ENCODE results near the gene CAPN15. TPM values are rescaled to one million over a fixed set of nuclear protein-coding genes. Genes with fewer than 3 reads are reported as not detected.
"Not testable (repeated sequence)": the region's sequence is repeated elsewhere in the genome, so short reads cannot be mapped to it uniquely, and the experiment has no call there.

The CAPN15 gene
- total RNA-seq, 1 experiment from 2014 or later, result 26.7 TPM

GRCh38 chr16:502179-502943 lies 25.2 kb upstream of the CAPN15 start:
- Histone ChIP-seq H3K4me3 (ENCODE audit: low read length) (no peak overlapping the region), H3K36me3 (ENCODE audit: insufficient read depth, low read length) (no peaks in the 10 kb centered on the region), H3K9ac (ENCODE audit: low read length) (no peak overlapping the region), H3K4me2 (ENCODE audit: low read depth, low read length, poor library complexity, severe bottlenecking) (no peak overlapping the region), H3K9me2 (replicated peaks; ENCODE audit: insufficient read depth, low read length) (no peaks in the 10 kb centered on the region), H2AFZ (ENCODE audit: low read length) (no peak overlapping the region), H4K20me1 (ENCODE audit: insufficient read depth, low read depth, low read length) (no peaks in the 10 kb centered on the region), H3K9me3 (ENCODE audit: low read length) (no peaks in the 10 kb centered on the region), H3K27ac (ENCODE audit: low read length) (no peak overlapping the region), H3K4me1 (ENCODE audit: low read length) (no peaks in the 10 kb centered on the region), H3K27me3 (ENCODE audit: low read length) (no peaks in the 10 kb centered on the region), H3K79me2 (ENCODE audit: low read length) (no peaks in the 10 kb centered on the region)
- no peak for DNase-seq

GRCh38 chr16:503150-504071 lies 24.1 kb upstream of the CAPN15 start:
- no peak overlapping the region for H3K4me2 ChIP-seq (ENCODE audit: low read depth, low read length, poor library complexity, severe bottlenecking)
- no peaks in the 10 kb centered on the region for H3K79me2 ChIP-seq (ENCODE audit: low read length)
- no peaks in the 10 kb centered on the region for H3K27me3 ChIP-seq (ENCODE audit: low read length)
- no peak overlapping the region for H3K27ac ChIP-seq (ENCODE audit: low read length)
- no peaks in the 10 kb centered on the region for H3K36me3 ChIP-seq (ENCODE audit: insufficient read depth, low read length)
- no peaks in the 10 kb centered on the region for H3K9me2 ChIP-seq (replicated peaks; ENCODE audit: insufficient read depth, low read length)
- H3K9me3 ChIP-seq (ENCODE audit: low read length), result no peaks in the 10 kb centered on the region
- no peak overlapping the region for H3K9ac ChIP-seq (ENCODE audit: low read length)
- no peak for DNase-seq
- H2AFZ ChIP-seq (ENCODE audit: low read length), result no peak overlapping the region
- H3K4me1 ChIP-seq (ENCODE audit: low read length), result no peaks in the 10 kb centered on the region
- no peak overlapping the region for H3K4me3 ChIP-seq (ENCODE audit: low read length)
- H4K20me1 ChIP-seq (ENCODE audit: insufficient read depth, low read depth, low read length), result no peaks in the 10 kb centered on the region

- DNase-seq, result no peak
- no peak overlapping the region for H3K4me2 ChIP-seq (ENCODE audit: low read depth, low read length, poor library complexity, severe bottlenecking)
- no peak overlapping the region for H3K4me3 ChIP-seq (ENCODE audit: low read length)
- H3K36me3 ChIP-seq (ENCODE audit: insufficient read depth, low read length), result no peaks in the 10 kb centered on the region
- H3K27ac ChIP-seq (ENCODE audit: low read length), result no peak overlapping the region
- no peaks in the 10 kb centered on the region for H3K27me3 ChIP-seq (ENCODE audit: low read length)
- H3K9ac ChIP-seq (ENCODE audit: low read length), result no peak overlapping the region
- no peaks in the 10 kb centered on the region for H3K79me2 ChIP-seq (ENCODE audit: low read length)
- H4K20me1 ChIP-seq (ENCODE audit: insufficient read depth, low read depth, low read length), result no peaks in the 10 kb centered on the region
- no peaks in the 10 kb centered on the region for H3K9me2 ChIP-seq (replicated peaks; ENCODE audit: insufficient read depth, low read length)
- H3K9me3 ChIP-seq (ENCODE audit: low read length), result no peaks in the 10 kb centered on the region
- H2AFZ ChIP-seq (ENCODE audit: low read length), result no peak overlapping the region
- H3K4me1 ChIP-seq (ENCODE audit: low read length), result no peaks in the 10 kb centered on the region
Measured at GRCh38 chr16:505479-506245, 21.9 kb upstream of the CAPN15 start.

DNA sequence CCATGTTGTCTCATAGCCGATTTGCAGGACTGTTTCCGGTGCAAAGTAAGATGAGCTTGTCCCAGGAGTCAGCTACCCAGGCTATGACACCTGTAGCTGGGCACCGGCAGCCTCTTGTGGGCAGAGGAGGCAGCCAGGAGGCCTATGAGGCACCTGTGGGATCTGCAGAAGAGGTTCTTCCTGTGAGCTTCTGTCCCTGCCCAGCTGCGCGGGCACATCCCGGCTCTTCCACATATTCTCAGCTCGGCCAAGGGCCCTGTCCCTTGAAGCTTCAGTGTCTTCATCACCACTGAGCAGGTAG lies 21.3 kb upstream of the CAPN15 start:
- Histone ChIP-seq H3K27me3 (ENCODE audit: low read length) (no peaks in the 10 kb centered on the region), H4K20me1 (ENCODE audit: insufficient read depth, low read depth, low read length) (no peaks in the 10 kb centered on the region), H3K4me3 (ENCODE audit: low read length) (no peak overlapping the region), H3K9me2 (replicated peaks; ENCODE audit: insufficient read depth, low read length) (no peaks in the 10 kb centered on the region), H3K9me3 (ENCODE audit: low read length) (no peaks in the 10 kb centered on the region), H3K79me2 (ENCODE audit: low read length) (no peaks in the 10 kb centered on the region), H3K4me1 (ENCODE audit: low read length) (no peaks in the 10 kb centered on the region), H3K9ac (ENCODE audit: low read length) (no peak overlapping the region), H3K36me3 (ENCODE audit: insufficient read depth, low read length) (no peaks in the 10 kb centered on the region), H3K4me2 (ENCODE audit: low read depth, low read length, poor library complexity, severe bottlenecking) (no peak overlapping the region), H2AFZ (ENCODE audit: low read length) (no peak overlapping the region), H3K27ac (ENCODE audit: low read length) (no peak overlapping the region)
- DNase-seq, result no peak

DNA sequence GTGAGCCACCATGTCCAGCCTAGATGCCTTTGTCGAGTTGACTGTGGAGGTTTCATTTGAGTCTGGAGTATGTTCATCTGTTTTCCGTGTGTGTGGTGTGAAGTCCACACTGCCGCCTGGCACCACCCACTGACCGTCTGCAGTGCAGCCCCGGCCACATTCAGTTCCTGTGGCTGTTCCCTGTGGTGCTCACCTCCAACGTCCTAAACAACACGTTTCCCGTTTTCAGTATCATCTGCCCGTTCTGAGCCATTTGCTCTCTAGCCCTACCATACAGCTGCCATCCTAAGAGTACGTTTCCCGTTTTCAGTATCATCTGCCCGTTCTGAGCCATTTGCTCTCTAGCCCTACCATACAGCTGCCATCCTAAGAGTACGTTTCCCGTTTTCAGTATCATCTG lies 20.0 kb upstream of the CAPN15 start:
- not testable (repeated sequence) for H3K27ac ChIP-seq (ENCODE audit: low read length); H3K36me3 ChIP-seq (ENCODE audit: insufficient read depth, low read length); H3K9me3 ChIP-seq (ENCODE audit: low read length); H3K4me3 ChIP-seq (ENCODE audit: low read length); H3K4me1 ChIP-seq (ENCODE audit: low read length); H4K20me1 ChIP-seq (ENCODE audit: insufficient read depth, low read depth, low read length); H3K4me2 ChIP-seq (ENCODE audit: low read depth, low read length, poor library complexity, severe bottlenecking); H3K79me2 ChIP-seq (ENCODE audit: low read length); DNase-seq; H3K9me2 ChIP-seq (replicated peaks; ENCODE audit: insufficient read depth, low read length); H3K9ac ChIP-seq (ENCODE audit: low read length); H2AFZ ChIP-seq (ENCODE audit: low read length); H3K27me3 ChIP-seq (ENCODE audit: low read length)

- Histone ChIP-seq H3K9me2 (replicated peaks; ENCODE audit: insufficient read depth, low read length) (no peaks in the 10 kb centered on the region), H3K27me3 (ENCODE audit: low read length) (no peaks in the 10 kb centered on the region), H3K27ac (ENCODE audit: low read length) (no peak overlapping the region), H3K4me1 (ENCODE audit: low read length) (no peaks in the 10 kb centered on the region), H4K20me1 (ENCODE audit: insufficient read depth, low read depth, low read length) (no peaks in the 10 kb centered on the region), H3K36me3 (ENCODE audit: insufficient read depth, low read length) (no peaks in the 10 kb centered on the region), H3K4me3 (ENCODE audit: low read length) (no peak overlapping the region), H3K9ac (ENCODE audit: low read length) (no peak overlapping the region), H3K9me3 (ENCODE audit: low read length) (no peaks in the 10 kb centered on the region), H2AFZ (ENCODE audit: low read length) (no peak overlapping the region), H3K4me2 (ENCODE audit: low read depth, low read length, poor library complexity, severe bottlenecking) (no peak overlapping the region), H3K79me2 (ENCODE audit: low read length) (no peaks in the 10 kb centered on the region)
- DNase-seq, result no peak
Measured at GRCh38 chr16:507996-508395, 19.5 kb upstream of the CAPN15 start.

DNA sequence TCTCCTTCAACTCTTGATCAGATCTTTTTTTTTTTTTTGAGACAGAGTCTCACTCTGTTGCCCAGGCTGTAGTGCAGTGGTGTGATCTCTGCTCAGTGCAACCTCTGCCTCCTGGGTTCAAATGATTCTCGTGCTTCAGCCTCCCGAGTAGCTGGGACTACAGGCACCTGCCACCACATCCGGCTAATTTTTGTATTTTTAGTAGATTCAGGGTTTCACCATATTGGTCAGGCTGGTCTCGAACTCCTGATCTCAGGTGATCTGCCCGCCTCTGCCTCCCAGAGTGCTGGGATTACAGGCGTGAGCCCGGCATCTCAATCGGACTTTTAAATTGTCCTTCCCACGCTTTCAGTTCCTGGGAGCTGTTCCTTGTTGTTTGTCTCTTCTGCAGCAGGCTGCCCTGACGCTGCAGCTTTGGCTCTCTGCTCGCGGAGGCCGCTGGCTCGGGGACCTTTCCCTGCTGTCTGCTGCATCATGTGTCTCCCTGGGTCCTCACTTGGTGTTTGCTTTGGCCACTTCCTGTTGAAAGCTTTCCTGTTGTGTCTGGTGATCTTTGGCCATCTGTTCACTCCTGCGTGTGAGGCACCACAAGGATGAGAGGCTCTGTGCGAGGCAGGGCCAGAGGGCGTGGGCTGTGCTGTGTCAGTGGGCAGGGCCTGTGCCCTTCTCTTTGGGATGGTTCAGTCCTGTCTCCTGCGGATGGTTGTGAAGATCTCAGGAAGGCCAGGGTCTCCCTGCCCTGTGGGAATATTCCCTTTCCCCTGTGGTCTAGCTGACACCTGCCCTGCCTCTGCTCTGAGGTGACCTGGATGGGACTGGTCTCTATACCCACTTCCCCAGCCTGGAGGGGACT lies 18.4 kb upstream of the CAPN15 start:
- H3K4me3 ChIP-seq (ENCODE audit: low read length), result no peak overlapping the region
- no peaks in the 10 kb centered on the region for H3K9me2 ChIP-seq (replicated peaks; ENCODE audit: insufficient read depth, low read length)
- no peaks in the 10 kb centered on the region for H3K79me2 ChIP-seq (ENCODE audit: low read length)
- no peak overlapping the region for H3K27ac ChIP-seq (ENCODE audit: low read length)
- H2AFZ ChIP-seq (ENCODE audit: low read length), result no peak overlapping the region
- DNase-seq, result no peak
- no peaks in the 10 kb centered on the region for H3K9me3 ChIP-seq (ENCODE audit: low read length)
- H3K27me3 ChIP-seq (ENCODE audit: low read length), result no peaks in the 10 kb centered on the region
- H3K9ac ChIP-seq (ENCODE audit: low read length), result no peak overlapping the region
- H3K36me3 ChIP-seq (ENCODE audit: insufficient read depth, low read length), result no peaks in the 10 kb centered on the region
- H3K4me2 ChIP-seq (ENCODE audit: low read depth, low read length, poor library complexity, severe bottlenecking), result no peak overlapping the region
- no peaks in the 10 kb centered on the region for H3K4me1 ChIP-seq (ENCODE audit: low read length)
- H4K20me1 ChIP-seq (ENCODE audit: insufficient read depth, low read depth, low read length), result no peaks in the 10 kb centered on the region
